ENCODE measurements around the gene CILP.

CILP gene

GRCh38 chr15:65222891-65223290, 11.6 kb upstream of the CILP start:
- TF ChIP-seq NFIC (IDR thresholded peaks at IDR 0.05) = no peak
- no peak for TF ChIP-seq TEAD4 (IDR thresholded peaks at IDR 0.05)
- no peak for TF ChIP-seq MAX (IDR thresholded peaks at IDR 0.05)
- TF ChIP-seq, protein P1, sequence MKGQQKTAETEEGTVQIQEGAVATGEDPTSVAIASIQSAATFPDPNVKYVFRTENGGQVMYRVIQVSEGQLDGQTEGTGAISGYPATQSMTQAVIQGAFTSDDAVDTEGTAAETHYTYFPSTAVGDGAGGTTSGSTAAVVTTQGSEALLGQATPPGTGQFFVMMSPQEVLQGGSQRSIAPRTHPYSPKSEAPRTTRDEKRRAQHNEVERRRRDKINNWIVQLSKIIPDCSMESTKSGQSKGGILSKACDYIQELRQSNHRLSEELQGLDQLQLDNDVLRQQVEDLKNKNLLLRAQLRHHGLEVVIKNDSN (IDR thresholded peaks at IDR 0.05) = no peak
- no peak for TF ChIP-seq CREB1 (IDR thresholded peaks at IDR 0.05; ENCODE audit: low read depth)
- TF ChIP-seq CEBPB (IDR thresholded peaks at IDR 0.05) = no peak
- TF ChIP-seq FOXM1 (IDR thresholded peaks at IDR 0.05; ENCODE audit: borderline replicate concordance, low read depth) = no peak
- TF ChIP-seq ZBTB7A (IDR thresholded peaks at IDR 0.05; ENCODE audit: low read depth) = no peak

DNA sequence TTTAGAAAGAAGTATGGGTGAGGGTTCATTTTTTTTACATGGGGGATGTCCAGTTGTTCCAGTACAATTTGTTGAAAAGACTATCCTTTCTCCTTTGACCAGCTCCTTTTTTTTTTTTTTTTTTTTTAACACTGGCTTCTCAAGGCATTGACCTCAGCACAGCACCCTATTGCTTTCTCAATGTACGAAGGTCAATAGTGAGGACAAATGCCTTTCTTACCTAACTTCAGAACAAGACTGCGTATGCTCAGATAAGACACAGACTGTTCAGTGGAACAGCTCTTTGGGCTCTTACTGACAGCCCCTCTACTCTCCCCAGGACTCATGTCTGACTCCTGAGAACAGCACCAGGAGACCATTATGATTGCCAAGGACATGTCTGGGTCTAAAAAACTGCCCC, 10.4 kb upstream of the CILP start:
- TF ChIP-seq MAX (IDR thresholded peaks at IDR 0.05) = no peak
- TF ChIP-seq TAF1 (IDR thresholded peaks at IDR 0.05; ENCODE audit: low read depth) = no peak
- TF ChIP-seq EGR1 (IDR thresholded peaks at IDR 0.05) = no peak
- TF ChIP-seq, protein P1 (IDR thresholded peaks at IDR 0.05) = no peak
- no peak for TF ChIP-seq TCF12 (IDR thresholded peaks at IDR 0.05; ENCODE audit: low read depth)
- TF ChIP-seq FOXM1 (IDR thresholded peaks at IDR 0.05; ENCODE audit: borderline replicate concordance, low read depth) = no peak

DNA sequence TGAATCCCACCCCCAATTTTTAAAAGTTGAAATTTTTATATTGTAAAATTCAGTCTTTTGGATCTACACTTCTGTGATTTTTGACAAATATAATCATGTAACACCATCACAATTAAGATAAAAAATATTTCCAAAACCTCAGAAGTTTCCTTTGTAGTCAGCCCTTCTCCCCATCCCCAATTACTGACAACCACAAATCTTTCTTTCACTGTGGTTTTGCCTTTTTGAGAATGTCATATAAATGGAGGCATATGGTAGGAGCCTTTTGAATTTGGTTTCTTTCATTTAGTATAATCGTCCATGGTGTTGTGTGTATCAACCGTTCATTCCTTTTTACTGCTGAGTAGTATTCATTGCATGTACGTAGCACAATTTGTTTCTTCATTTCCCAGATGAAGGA, 7.9 kb upstream of the CILP start:
- TF ChIP-seq NFIC (IDR thresholded peaks at IDR 0.05) (no peak), MAX (IDR thresholded peaks at IDR 0.05) (no peak), CEBPB (IDR thresholded peaks at IDR 0.05) (no peak), RAD21 (IDR thresholded peaks at IDR 0.05; ENCODE audit: low read depth) (no peak), TEAD4 (IDR thresholded peaks at IDR 0.05) (no peak), EP300 (IDR thresholded peaks at IDR 0.05; ENCODE audit: borderline replicate concordance) (no peak), YY1 (IDR thresholded peaks at IDR 0.05; ENCODE audit: low read depth) (no peak)

DNA sequence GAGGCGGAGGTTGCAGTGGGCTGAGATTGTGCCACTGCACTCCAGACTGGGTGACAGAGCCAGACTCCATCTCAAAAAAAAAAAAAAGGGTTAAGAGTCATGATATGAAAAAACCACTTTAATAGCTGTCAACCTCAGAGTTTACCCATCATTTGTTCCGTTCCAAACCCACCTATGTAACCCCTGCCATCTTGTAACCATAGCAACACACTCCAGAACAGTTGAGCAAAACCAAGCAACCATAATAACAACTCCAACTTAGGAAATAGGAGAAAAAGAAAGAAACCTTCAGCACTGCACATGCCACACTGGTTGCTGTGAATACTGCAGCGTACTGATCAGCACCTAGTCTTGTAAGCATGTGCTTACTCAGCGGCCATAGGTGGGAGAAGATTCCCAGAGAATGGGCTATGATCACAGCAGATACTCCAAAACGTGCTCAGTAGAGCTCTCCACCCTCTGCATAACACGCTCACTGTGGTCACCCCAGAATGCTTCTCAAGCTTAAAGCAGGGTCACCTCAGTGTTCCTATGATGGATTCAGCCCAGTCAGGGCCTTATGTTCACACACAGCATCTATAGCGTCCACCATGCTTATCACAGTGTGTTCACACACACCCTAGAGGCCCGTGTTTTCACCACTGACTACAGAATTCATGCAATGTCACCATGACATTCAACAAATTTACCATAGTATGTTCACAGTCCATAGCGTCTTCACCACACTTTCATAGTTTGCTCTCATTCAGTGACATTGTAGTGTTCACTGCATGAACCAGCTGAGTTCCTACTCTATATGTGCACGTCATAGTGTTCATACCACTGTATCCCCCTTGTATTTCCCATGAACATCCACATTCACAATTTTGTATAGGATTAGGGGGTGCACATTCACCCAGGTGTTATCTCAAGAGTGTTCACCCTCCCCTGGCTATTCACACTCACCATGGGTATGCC, 6.5 kb upstream of the CILP start:
- TF ChIP-seq REST (IDR thresholded peaks at IDR 0.05; ENCODE audit: low read depth) = no peak
- TF ChIP-seq EP300 (IDR thresholded peaks at IDR 0.05; ENCODE audit: borderline replicate concordance) = no peak
- no peak for TF ChIP-seq EGR1 (IDR thresholded peaks at IDR 0.05)

DNA sequence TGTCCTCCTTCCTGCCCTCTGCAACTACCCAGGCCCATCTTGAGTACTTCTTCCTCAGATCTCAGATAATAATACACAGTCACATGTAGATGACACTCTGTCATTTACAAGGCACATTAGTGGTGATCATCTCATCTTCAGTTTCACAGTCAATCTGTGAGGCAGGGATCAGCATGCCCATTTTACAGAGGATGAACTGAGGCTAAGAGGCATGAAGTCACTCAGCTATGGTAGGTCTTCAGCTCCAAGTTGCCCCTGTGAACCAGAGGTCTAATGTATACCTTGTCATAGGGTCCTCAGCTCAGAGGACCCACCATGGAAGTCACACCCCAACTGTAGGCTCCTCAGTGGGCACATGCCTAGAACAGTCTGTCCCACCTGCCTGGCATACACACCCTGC, 4.2 kb upstream of the CILP start:
- TF ChIP-seq ZBTB7A (IDR thresholded peaks at IDR 0.05; ENCODE audit: low read depth) (no peak), REST (IDR thresholded peaks at IDR 0.05; ENCODE audit: low read depth) (no peak), TEAD4 (IDR thresholded peaks at IDR 0.05) (no peak), CREB1 (IDR thresholded peaks at IDR 0.05; ENCODE audit: low read depth) (no peak), TCF12 (IDR thresholded peaks at IDR 0.05; ENCODE audit: low read depth) (no peak), YY1 (IDR thresholded peaks at IDR 0.05; ENCODE audit: low read depth) (no peak), CEBPB (IDR thresholded peaks at IDR 0.05) (no peak), MAX (IDR thresholded peaks at IDR 0.05) (no peak), TAF1 (IDR thresholded peaks at IDR 0.05; ENCODE audit: low read depth) (no peak)
- TF ChIP-seq, protein P1 (IDR thresholded peaks at IDR 0.05) = no peak
